T-cell (primary cell): ENCODE data around the gene C20orf202. TPM values are rescaled to one million over a fixed set of nuclear protein-coding genes. Genes with fewer than 3 reads are reported as not detected.

Experiments used
- ATAC-seq, 4 experiments: fragments of 200-7000 bp in 3 of 4; fragments of 150-1000 bp in 1 of 4; cut with Tn5 transposase; replicated peaks in 1 of 4; 1 replicate in 3 of 4; 2 replicates in 1 of 4; pipeline ENCODE4 v1.10.0; 2021; ENCODE audit warnings: moderate library complexity in 3 of 4, mild to moderate bottlenecking in 2 of 4, moderate number of reproducible peaks in 1 of 4
- CTCF ChIA-PET, 2 donors: fragments of 300-600 bp; sonication (Branson Sonifier 250); formaldehyde crosslinking; loops; one replicate each; lab custom pipeline; 2022; ENCODE audit warnings: antibody characterized with exemption in 2 of 2; lab: Charles Lee
- POLR2A ChIA-PET, 2 donors: fragments of 300-600 bp; sonication (Branson Sonifier 250); formaldehyde crosslinking; loops; one replicate each; lab custom pipeline; 2022; ENCODE audit warnings: antibody characterized with exemption in 2 of 2; lab: Charles Lee
- DNase-seq, 35 experiments: peaks; one replicate each; pipeline versions ENCODE4 v3.0.0 to v3.0.0-alpha.2; 2013 to 2023
- H3K27ac ChIP-seq: one replicate; pipeline ENCODE4 v1.5.1; 2013; ENCODE audit warnings: low read length
- H3K27me3 ChIP-seq, 2 experiments: replicated peaks in 1 of 2; 1 replicate in 1 of 2; 2 replicates in 1 of 2; pipeline versions ENCODE4 v1.6.1 to v1.7.0; 2013; ENCODE audit warnings: low read length in 1 of 2, mixed read lengths in 1 of 2; ENCODE audit not compliant: control insufficient read depth in 2 of 2, insufficient read depth in 2 of 2; ENCODE audit errors: extremely low read depth in 1 of 2
- H3K36me3 ChIP-seq, 2 donors: 1 replicate in 1 of 2; 2 replicates in 1 of 2; pipeline versions ENCODE4 v1.6.1 to v1.7.0; 2013; ENCODE audit warnings: low read length in 1 of 2; ENCODE audit not compliant: control insufficient read depth in 2 of 2, insufficient read depth in 1 of 2; ENCODE audit errors: extremely low read depth in 1 of 2
- H3K4me1 ChIP-seq, 2 experiments: 1 replicate in 1 of 2; 2 replicates in 1 of 2; pipeline versions ENCODE4 v1.6.1 to v1.7.0; 2013; ENCODE audit warnings: low read length in 2 of 2, mixed read lengths in 1 of 2; ENCODE audit not compliant: insufficient read depth in 2 of 2, control insufficient read depth in 1 of 2; ENCODE audit errors: extremely low read depth in 1 of 2
- H3K4me3 ChIP-seq, 2 donors: 1 replicate in 1 of 2; 2 replicates in 1 of 2; pipeline versions ENCODE4 v1.5.1 to v1.7.0; 2013; ENCODE audit warnings: mild to moderate bottlenecking in 2 of 2, low read length in 1 of 2, moderate library complexity in 1 of 2; ENCODE audit not compliant: control insufficient read depth in 1 of 2; ENCODE audit errors: extremely low read depth in 1 of 2
- H3K9me3 ChIP-seq: 2 replicates; pipeline ENCODE4 v1.7.0; 2013
- H3K27ac Mint-ChIP-seq, 2 donors: one replicate each; pipeline ENCODE4 v1.8.0; 2020 to 2021; ENCODE audit warnings: mild to moderate bottlenecking in 2 of 2, mixed read lengths in 2 of 2
- H3K27me3 Mint-ChIP-seq, 2 donors: one replicate each; pipeline ENCODE4 v1.8.0; 2021 to 2022; ENCODE audit warnings: mixed read lengths in 2 of 2
- H3K36me3 Mint-ChIP-seq: one replicate; pipeline ENCODE4 v1.8.0; 2021; ENCODE audit warnings: mixed read lengths
- H3K4me1 Mint-ChIP-seq, 3 donors: one replicate each; pipeline ENCODE4 v1.8.0; 2020 to 2022; ENCODE audit warnings: mixed read lengths in 3 of 3, mild to moderate bottlenecking in 1 of 3
- H3K4me3 Mint-ChIP-seq, 3 donors: one replicate each; pipeline ENCODE4 v1.8.0; 2020 to 2022; ENCODE audit warnings: mild to moderate bottlenecking in 3 of 3, mixed read lengths in 3 of 3, moderate library complexity in 3 of 3
- H3K9me3 Mint-ChIP-seq, 3 donors: one replicate each; pipeline ENCODE4 v1.8.0; 2020 to 2022; ENCODE audit warnings: mixed read lengths in 3 of 3
- WGBS: methylation state at CpG from one replicate; pipeline ENCODE4 v1.1.5; 2013; ENCODE audit warnings: missing lambda C conversion rate; ENCODE audit not compliant: insufficient coverage; 5-methylcytosine and 5-hydroxymethylcytosine counted together
- total RNA-seq, 35 experiments: library from RNA in 6 of 35; stranded (reverse) in 6 of 35; fragments of 120-200 nt in 1 of 35; gene quantifications; one replicate each; pipeline versions ENCODE4 v1.2.1 to v1.2.4 and lab custom pipeline; 2013 to 2026

Gene C20orf202
- total RNA-seq, 5 donors from 2014 or later (not counting 1 experiment from before 2014, with no cell fraction given): 0.23 to 0.41 (median 0.30) TPM; not detected in 1

DNA sequence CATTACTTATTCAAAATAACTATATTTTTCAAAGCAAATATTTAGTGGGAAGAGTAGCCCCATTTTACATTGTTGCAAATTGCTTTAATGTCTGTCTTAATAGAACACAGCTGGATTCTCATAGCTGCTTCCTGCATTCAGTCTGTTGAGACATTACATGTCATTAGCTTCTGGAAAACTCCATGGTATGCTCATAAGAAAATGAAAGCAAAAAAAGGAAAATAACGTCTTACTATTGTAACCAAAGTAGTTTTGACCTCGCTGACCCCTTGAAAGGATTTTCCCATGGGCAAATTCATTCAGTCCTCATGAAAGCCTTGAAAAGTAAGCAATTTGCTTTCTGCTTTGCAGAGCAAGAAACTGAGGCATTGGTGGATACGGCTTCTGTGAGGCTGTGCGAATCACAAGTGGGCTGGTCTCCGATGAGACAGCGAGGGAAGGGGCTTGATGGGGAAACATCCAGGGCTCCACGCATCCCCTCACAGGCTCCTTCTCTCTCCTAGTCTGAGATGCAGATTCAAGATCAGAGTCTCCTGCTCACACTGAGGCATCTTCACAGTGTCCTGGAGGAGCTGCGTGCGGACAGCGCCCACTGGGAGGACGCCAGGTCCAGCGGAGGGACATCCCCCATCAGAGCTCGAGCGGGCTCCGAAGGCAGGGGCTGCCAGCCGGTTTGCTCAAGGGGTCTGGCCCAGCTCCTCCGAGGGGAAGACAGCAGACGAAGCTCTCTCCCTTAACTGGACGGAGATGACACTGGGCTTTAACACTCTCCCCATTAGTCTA is 3.3 kb downstream of the C20orf202 start:
- H3K27me3 ChIP-seq: peaks cover 0 to 10% of the 10 kb centered on the region in 2 experiments
- no peaks in the 10 kb centered on the region for H3K4me1 Mint-ChIP-seq
- no peak for ATAC-seq
- POLR2A ChIA-PET: no interaction called here
- H3K27ac Mint-ChIP-seq: no peak overlapping the region
- H3K36me3 ChIP-seq: no peaks in the 10 kb centered on the region
- CTCF ChIA-PET: no interaction called here
- H3K27me3 Mint-ChIP-seq: peaks cover 3 to 5% of the 10 kb centered on the region in 2 donors
- no peaks in the 10 kb centered on the region for H3K9me3 ChIP-seq
- DNase-seq: no peak
- H3K9me3 Mint-ChIP-seq: no peaks in the 10 kb centered on the region
- no peak overlapping the region for H3K27ac ChIP-seq
- no peaks in the 10 kb centered on the region for H3K36me3 Mint-ChIP-seq
- H3K4me1 ChIP-seq: no peaks in the 10 kb centered on the region
- no peak overlapping the region for H3K4me3 ChIP-seq
- 93% methylated on average over 19 of the region's 19 CpGs for WGBS
- H3K4me3 Mint-ChIP-seq: no peak overlapping the region

- Mint-ChIP-seq H3K36me3 (no peaks in the 10 kb centered on the region), H3K4me3 (no peak overlapping the region), H3K4me1 (peaks cover under 1% of the 10 kb centered on the region in 3 donors), H3K27ac (no peak overlapping the region), H3K9me3 (no peaks in the 10 kb centered on the region), H3K27me3 (peaks cover 6% of the 10 kb centered on the region in 2 donors)
- peaks cover 0 to 10% of the 10 kb centered on the region in 2 experiments for H3K27me3 ChIP-seq
- no peak overlapping the region for H3K27ac ChIP-seq
- H3K4me1 ChIP-seq: no peaks in the 10 kb centered on the region
- WGBS: 100% methylated on average over 1 of the region's 3 CpGs
- H3K9me3 ChIP-seq: no peaks in the 10 kb centered on the region
- H3K36me3 ChIP-seq: no peaks in the 10 kb centered on the region
- ChIA-PET POLR2A (no interaction called here), CTCF (no interaction called here)
- H3K4me3 ChIP-seq: no peak overlapping the region
- DNase-seq: no peak
- ATAC-seq: no peak
Observed at GRCh38 chr20:1207293-1207878, 4.1 kb downstream of the C20orf202 start.

GRCh38 chr20:1209447-1210387 is 6.5 kb downstream of the C20orf202 start:
- H3K36me3 Mint-ChIP-seq: no peaks in the 10 kb centered on the region
- H3K27me3 ChIP-seq: peaks cover 0 to 8% of the 10 kb centered on the region in 2 experiments
- H3K27me3 Mint-ChIP-seq: peaks cover 10 to 11% of the 10 kb centered on the region in 2 donors
- DNase-seq (no peak), ATAC-seq (no peak)
- H3K27ac ChIP-seq: no peak overlapping the region
- no peak overlapping the region for H3K4me3 ChIP-seq
- 58% methylated on average over 4 of the region's 5 CpGs for WGBS
- no peak overlapping the region for H3K4me3 Mint-ChIP-seq
- POLR2A ChIA-PET: no interaction called here
- peaks cover 0 to 4% of the 10 kb centered on the region in 2 experiments for H3K4me1 ChIP-seq
- no peaks in the 10 kb centered on the region for H3K36me3 ChIP-seq
- CTCF ChIA-PET: interaction anchor here (0.6 to 0.7 kb wide), 2 partner anchors 14 to 18 kb away, joined by 3 read pairs; no protein-coding TSS in a partner anchor
- H3K4me1 Mint-ChIP-seq: peaks cover 10 to 17% (median 12%) of the 10 kb centered on the region in 3 donors
- H3K27ac Mint-ChIP-seq: no peak overlapping the region
- no peaks in the 10 kb centered on the region for H3K9me3 Mint-ChIP-seq
- H3K9me3 ChIP-seq: no peaks in the 10 kb centered on the region

- POLR2A ChIA-PET: interaction anchor here in 1 of 2 donors (0.6 kb wide), 1 partner anchor 45 kb away, joined by 3 read pairs; no protein-coding TSS in a partner anchor
- Histone ChIP-seq H3K4me1 (peaks cover 4 to 7% of the 10 kb centered on the region in 2 experiments), H3K27ac (no peak overlapping the region), H3K27me3 (peaks cover 0 to 8% of the 10 kb centered on the region in 2 experiments), H3K9me3 (no peaks in the 10 kb centered on the region), H3K36me3 (no peaks in the 10 kb centered on the region), H3K4me3 (no peak overlapping the region)
- no CpG with 5 or more reads among the region's 1 CpG for WGBS
- H3K4me1 Mint-ChIP-seq: peaks cover 16 to 25% (median 20%) of the 10 kb centered on the region in 3 donors
- H3K4me3 Mint-ChIP-seq: no peak overlapping the region
- ATAC-seq (no peak), DNase-seq (no peak)
- no peak overlapping the region for H3K27ac Mint-ChIP-seq
- CTCF ChIA-PET: interaction anchor here in 1 of 2 donors (0.6 kb wide), 1 partner anchor 14 kb away, joined by 3 read pairs; no protein-coding TSS in a partner anchor
- no peaks in the 10 kb centered on the region for H3K9me3 Mint-ChIP-seq
- peaks cover 10 to 11% of the 10 kb centered on the region in 2 donors for H3K27me3 Mint-ChIP-seq
- H3K36me3 Mint-ChIP-seq: no peaks in the 10 kb centered on the region
Observed at GRCh38 chr20:1210501-1210900, 7.2 kb downstream of the C20orf202 start.

DNA sequence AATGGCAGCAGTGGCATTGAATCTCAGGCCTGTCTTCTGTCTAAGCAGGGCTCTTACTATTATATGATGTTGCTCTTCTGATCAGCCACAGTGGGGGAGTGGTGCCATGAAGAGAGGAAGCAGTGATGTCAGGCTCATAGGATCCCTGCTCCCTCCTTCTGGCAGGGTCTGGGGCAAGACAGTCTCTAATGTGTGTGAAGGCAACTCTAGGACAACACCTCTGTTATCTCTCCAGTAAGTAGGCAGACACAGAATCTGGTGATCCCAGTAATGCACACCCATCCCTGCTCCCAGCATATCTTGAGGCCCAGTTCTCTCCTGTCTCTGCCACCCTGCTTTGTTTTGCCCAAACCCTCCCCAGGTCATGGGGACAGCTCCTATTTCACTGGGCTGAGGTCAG is 8.8 kb downstream of the C20orf202 start:
- DNase-seq: no peak
- Mint-ChIP-seq H3K27me3 (peaks cover 10 to 11% of the 10 kb centered on the region in 2 donors), H3K9me3 (no peaks in the 10 kb centered on the region), H3K27ac (no peak overlapping the region), H3K4me3 (no peak overlapping the region), H3K36me3 (no peaks in the 10 kb centered on the region), H3K4me1 (peaks cover 31 to 39% (median 35%) of the 10 kb centered on the region in 3 donors)
- Histone ChIP-seq H3K36me3 (no peaks in the 10 kb centered on the region), H3K9me3 (no peaks in the 10 kb centered on the region), H3K4me1 (peaks cover 6 to 20% of the 10 kb centered on the region in 2 experiments), H3K27ac (no peak overlapping the region), H3K4me3 (no peak overlapping the region), H3K27me3 (peaks cover 0 to 9% of the 10 kb centered on the region in 2 experiments)
- no peak for ATAC-seq
- ChIA-PET CTCF (interaction anchor here in 1 of 2 donors (1.1 kb wide), 1 partner anchor 104 kb away, joined by 3 read pairs; no protein-coding TSS in a partner anchor), POLR2A (no interaction called here)
